Adrenal gland (tissue), 12 donors: ENCODE data around the gene PRKG1. TPM values are rescaled to one million over a fixed set of nuclear protein-coding genes. Genes with fewer than 3 reads are reported as not detected.

Experiments
- DNase-seq, 7 donors: peaks; one replicate each; pipeline ENCODE4 v3.0.0-alpha.2; 2019 to 2020
- H3K27ac ChIP-seq, 5 donors: fragments of 200-600 bp; sonication (generic) in 4 of 5; 1 replicate in 3 of 5; 2 replicates in 2 of 5; pipeline versions ENCODE4 v1.5.1 to v1.8.0; 2016 to 2020; ENCODE audit warnings: mild to moderate bottlenecking in 1 of 5
- H3K27me3 ChIP-seq: fragments of 200-600 bp; 2 replicates; pipeline ENCODE4 v1.8.0; 2021
- H3K36me3 ChIP-seq, 2 donors: fragments of 200-600 bp; replicated peaks in 1 of 2; 1 replicate in 1 of 2; 2 replicates in 1 of 2; pipeline versions ENCODE4 v1.5.1 to v1.8.0; 2018 to 2022
- H3K4me1 ChIP-seq, 2 donors: fragments of 200-600 bp; replicated peaks in 1 of 2; 1 replicate in 1 of 2; 2 replicates in 1 of 2; pipeline versions ENCODE4 v1.5.1 to v1.8.0; 2018 to 2021
- H3K4me3 ChIP-seq, 4 donors: fragments of 200-600 bp; sonication (generic) in 3 of 4; one replicate each; pipeline ENCODE4 v1.5.1; 2016 to 2018
- H3K9me3 ChIP-seq, 3 donors: fragments of 200-600 bp; sonication (generic) in 1 of 3; replicated peaks in 1 of 3; 1 replicate in 2 of 3; 2 replicates in 1 of 3; pipeline versions ENCODE4 v1.5.1 to v1.8.0; 2016 to 2021
- POLR2A ChIP-seq, 2 donors: fragments of 450-650 bp; IDR thresholded peaks; one replicate each; pipeline ENCODE4 v1.6.1; 2017; ENCODE audit warnings: antibody characterized with exemption in 2 of 2, mild to moderate bottlenecking in 2 of 2, moderate library complexity in 1 of 2
- WGBS, 4 donors: extraction: QIAGEN DNeasy Blood & Tissue Kit in 2 of 4; methylation state at CpG; one replicate each; pipeline versions ENCODE4 v1.1.5 to v1.1.7; 2013 to 2017; 5-methylcytosine and 5-hydroxymethylcytosine counted together
- intact Hi-C, 2 donors: fragments of 100-400 bp; cut with DNase I; formaldehyde crosslinking; loops; one replicate each; pipeline versions ENCODE4 v1.14.1 to v1.15.0; 2022 to 2023
- polyA plus RNA-seq, 3 donors: library from polyadenylated mRNA; stranded (reverse); fragments of 200-250 nt in 2 of 3; fragments of 350-450 nt in 1 of 3; fragmentation: Illumina TruSeq in 1 of 3; extraction: RNeasy Lipid Tissue Mini Kit (QIAGEN cat#74804) in 1 of 3; gene quantifications; one replicate each; pipeline ENCODE4 v1.2.3, GENCODE V29; 2013 to 2014
- total RNA-seq, 9 donors: library from RNA; depleted of rRNA in 4 of 9; stranded (reverse); fragments of >200 nt in 4 of 9; fragments of 120-200 nt in 1 of 9; fragmentation: NEBNext Ultra II Directional in 1 of 9; extraction: Animal tissue kit (Norgen Biotek cat#: 25700) in 1 of 9; gene quantifications; one replicate each; pipeline versions ENCODE4 v1.1.0 to v1.2.4, GENCODE V29; 2013 to 2023
- TF ChIP-seq, protein P1 (sequence below), 6 experiments: fragments of 450-650 bp in 4 of 6; fragments of 200-600 bp in 2 of 6; sonication (generic) in 1 of 6; IDR thresholded peaks; 1 replicate in 5 of 6; 2 replicates in 1 of 6; pipeline versions ENCODE4 v1.5.1 to v1.8.0; 2016 to 2021; ENCODE audit warnings: antibody characterized with exemption in 6 of 6, mild to moderate bottlenecking in 2 of 6, moderate library complexity in 1 of 6
- donor health status: healthy with polysubstance abuse.
- donor health status: Bipolar disorder and iron deficiency.
- donor health status: DM: yes; HTN: yes; CAD: no.
- donor health status: DM: no; HTN: no; CAD: no.
- donor health status: DM: no; HTN: no; CAD: no.
- donor health status: DM: yes; HTN: yes; CAD: no.

The PRKG1 gene
- total and polyA plus RNA-seq, 12 donors, result 6.9 to 104 (median 29.7) TPM

DNA sequence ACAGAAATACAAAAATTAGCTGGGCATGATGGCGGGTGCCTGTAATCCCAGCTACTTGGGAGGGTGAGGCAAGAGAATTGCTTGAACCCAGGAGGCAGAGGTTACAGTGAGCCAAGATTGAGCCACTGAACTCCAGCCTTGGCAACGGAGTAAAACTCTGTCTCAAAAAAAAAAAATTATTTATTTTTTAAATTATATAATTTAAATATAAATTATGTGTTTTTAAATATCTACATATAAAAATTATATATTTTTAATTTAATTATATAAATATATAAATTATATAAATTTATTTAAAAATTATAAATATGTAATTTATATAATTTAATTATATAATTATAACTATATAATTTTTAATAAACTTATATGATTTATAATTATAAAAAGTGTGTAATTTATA is 51.2 kb downstream of the PRKG1 start:
- H3K4me3 ChIP-seq, result no peak overlapping the region
- H3K27ac ChIP-seq, result no peak overlapping the region
- DNase-seq, result no peak
- H3K9me3 ChIP-seq, result no peaks in the 10 kb centered on the region
- H3K27me3 ChIP-seq, result no peaks in the 10 kb centered on the region
- 95 to 98% (median 97%) methylated on average over 2 of the region's 2 CpGs for WGBS, 4 donors
- no peaks in the 10 kb centered on the region for H3K36me3 ChIP-seq
- TF ChIP-seq, protein P1, sequence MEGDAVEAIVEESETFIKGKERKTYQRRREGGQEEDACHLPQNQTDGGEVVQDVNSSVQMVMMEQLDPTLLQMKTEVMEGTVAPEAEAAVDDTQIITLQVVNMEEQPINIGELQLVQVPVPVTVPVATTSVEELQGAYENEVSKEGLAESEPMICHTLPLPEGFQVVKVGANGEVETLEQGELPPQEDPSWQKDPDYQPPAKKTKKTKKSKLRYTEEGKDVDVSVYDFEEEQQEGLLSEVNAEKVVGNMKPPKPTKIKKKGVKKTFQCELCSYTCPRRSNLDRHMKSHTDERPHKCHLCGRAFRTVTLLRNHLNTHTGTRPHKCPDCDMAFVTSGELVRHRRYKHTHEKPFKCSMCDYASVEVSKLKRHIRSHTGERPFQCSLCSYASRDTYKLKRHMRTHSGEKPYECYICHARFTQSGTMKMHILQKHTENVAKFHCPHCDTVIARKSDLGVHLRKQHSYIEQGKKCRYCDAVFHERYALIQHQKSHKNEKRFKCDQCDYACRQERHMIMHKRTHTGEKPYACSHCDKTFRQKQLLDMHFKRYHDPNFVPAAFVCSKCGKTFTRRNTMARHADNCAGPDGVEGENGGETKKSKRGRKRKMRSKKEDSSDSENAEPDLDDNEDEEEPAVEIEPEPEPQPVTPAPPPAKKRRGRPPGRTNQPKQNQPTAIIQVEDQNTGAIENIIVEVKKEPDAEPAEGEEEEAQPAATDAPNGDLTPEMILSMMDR (IDR thresholded peaks at IDR 0.05), result no peak
- no peak for TF ChIP-seq POLR2A (IDR thresholded peaks at IDR 0.05)
- intact Hi-C loops, result no loop called here
- no peaks in the 10 kb centered on the region for H3K4me1 ChIP-seq

DNA sequence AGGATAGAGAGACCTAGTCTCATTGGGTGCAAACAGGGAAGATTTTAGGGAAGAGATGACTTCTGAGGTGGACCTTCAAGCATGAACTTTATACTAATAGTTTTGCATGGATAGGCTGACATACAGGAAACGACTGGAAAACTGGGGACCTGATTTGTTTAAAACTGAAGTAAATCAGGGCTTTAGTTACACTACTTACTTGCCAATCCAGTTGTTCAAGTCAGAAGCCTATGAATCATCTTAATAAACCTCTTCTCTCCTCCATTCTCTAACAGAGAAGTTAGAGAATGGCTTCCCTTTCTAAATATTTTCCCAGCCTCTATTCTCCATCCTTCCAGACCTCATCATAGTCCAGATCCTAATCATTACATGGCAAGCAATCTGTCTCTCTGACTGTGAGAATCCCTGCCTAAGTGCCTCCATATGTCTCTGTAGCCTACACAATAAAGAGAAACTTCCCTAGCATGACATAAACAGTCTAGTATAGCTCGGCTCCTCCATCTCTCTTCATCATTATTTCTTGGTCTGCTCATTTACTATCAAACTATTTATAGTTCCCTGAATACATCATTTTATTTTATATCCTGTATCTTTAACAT is 55.8 kb downstream of the PRKG1 start:
- WGBS, 4 donors, result 79 to 91% (median 85%) methylated on average over 2 of the region's 2 CpGs
- intact Hi-C loops, result no loop called here
- TF ChIP-seq, protein P1 (IDR thresholded peaks at IDR 0.05), result no peak
- no peak for TF ChIP-seq POLR2A (IDR thresholded peaks at IDR 0.05)

DNA sequence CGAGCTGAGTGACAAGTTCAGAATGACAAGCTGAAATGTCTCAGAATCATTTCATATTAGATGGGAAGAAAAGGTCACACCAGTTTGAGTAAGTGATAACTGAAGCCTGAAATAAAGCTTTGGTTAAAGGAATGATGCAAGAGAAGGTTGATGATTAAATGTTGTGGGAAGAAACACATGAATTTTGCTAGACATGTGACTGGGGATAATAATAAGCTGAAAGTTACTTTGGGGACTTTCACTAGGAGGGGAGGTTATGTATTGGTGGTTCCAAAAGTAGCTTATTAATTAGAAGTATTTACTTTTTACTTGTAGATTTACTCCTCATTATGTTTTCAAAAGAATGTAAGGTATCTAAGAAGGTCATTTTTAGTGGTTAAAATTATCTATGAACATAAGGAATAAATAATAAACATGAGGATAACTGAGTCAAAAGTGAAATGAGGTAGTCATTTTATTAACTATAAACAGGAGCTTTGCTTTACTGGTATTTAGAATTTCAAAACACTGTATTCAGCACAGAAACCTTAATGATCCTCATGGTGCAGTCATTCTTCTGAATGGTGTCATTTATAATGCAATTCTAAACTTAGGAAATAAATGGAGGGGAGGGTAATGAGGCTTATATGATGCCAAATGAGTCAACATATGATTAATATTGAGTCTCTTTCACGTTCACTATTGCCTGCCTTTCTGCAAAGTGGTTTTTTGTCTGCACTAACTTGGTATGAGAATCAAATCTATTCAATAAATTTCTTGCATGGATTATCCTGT is 63.7 kb downstream of the PRKG1 start:
- Histone ChIP-seq H3K4me3 (no peak overlapping the region), H3K9me3 (no peaks in the 10 kb centered on the region), H3K27me3 (no peaks in the 10 kb centered on the region), H3K4me1 (peaks cover 0 to 4% of the 10 kb centered on the region in 2 donors), H3K27ac (no peak overlapping the region), H3K36me3 (no peaks in the 10 kb centered on the region)
- 45 to 60% (median 57%) methylated on average over 2 of the region's 2 CpGs for WGBS, 4 donors
- TF ChIP-seq, protein P1 (IDR thresholded peaks at IDR 0.05), result no peak
- no peak for TF ChIP-seq POLR2A (IDR thresholded peaks at IDR 0.05)
- DNase-seq, result no peak
- intact Hi-C loops, result no loop called here

More for the DNA sequence above, 55.8 kb downstream of the PRKG1 start:
- no peaks in the 10 kb centered on the region for H3K4me1 ChIP-seq
- no peaks in the 10 kb centered on the region for H3K36me3 ChIP-seq
- H3K27ac ChIP-seq, result no peak overlapping the region
- H3K4me3 ChIP-seq, result no peak overlapping the region
- H3K9me3 ChIP-seq, result no peaks in the 10 kb centered on the region
- DNase-seq, result no peak
- no peaks in the 10 kb centered on the region for H3K27me3 ChIP-seq

DNA sequence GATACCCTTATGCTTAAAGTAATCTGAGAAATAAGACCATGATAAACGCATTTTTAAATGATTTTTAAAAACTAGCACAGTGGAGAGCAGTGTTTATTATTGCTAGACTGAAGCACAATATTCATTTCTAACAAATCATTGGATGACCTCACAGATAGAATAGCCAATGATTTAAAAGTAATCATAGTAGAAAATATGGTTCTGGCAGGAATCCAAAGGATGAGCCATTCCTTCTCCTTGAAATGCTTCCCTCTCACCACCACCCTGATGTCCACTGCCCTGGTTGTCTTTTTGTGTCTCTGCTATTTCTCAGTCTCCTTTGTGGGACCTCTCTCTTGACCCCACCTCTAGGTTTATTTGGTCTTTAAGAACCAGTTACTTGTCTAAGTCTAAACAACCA is 64.9 kb downstream of the PRKG1 start:
- Histone ChIP-seq H3K27me3 (no peaks in the 10 kb centered on the region), H3K4me1 (peaks cover 0 to 4% of the 10 kb centered on the region in 2 donors), H3K4me3 (no peak overlapping the region), H3K27ac (no peak overlapping the region), H3K9me3 (no peaks in the 10 kb centered on the region), H3K36me3 (no peaks in the 10 kb centered on the region)
- 82 to 100% (median 89%) methylated on average over 1 of the region's 1 CpG for WGBS, 4 donors
- intact Hi-C loops, result no loop called here
- no peak for DNase-seq
- TF ChIP-seq, protein P1 (IDR thresholded peaks at IDR 0.05), result no peak
- TF ChIP-seq POLR2A (IDR thresholded peaks at IDR 0.05), result no peak
